Central memory CD8-positive, alpha-beta T cell (primary cell): ENCODE data around the gene ZNF185.

Experiments
- ATAC-seq: fragments of 150-1000 bp; cut with Tn5 transposase; replicated peaks from 2 replicates; pipeline ENCODE4 v1.10.0; 2022; ENCODE audit warnings: mild to moderate bottlenecking, moderate FRiP score, moderate number of reproducible peaks; ENCODE audit not compliant: poor library complexity, severe bottlenecking; ENCODE audit errors: extremely low read depth
- DNase-seq, 2 donors: peaks; one replicate each; pipeline ENCODE4 v3.0.0; 2021; ENCODE audit warnings: low spot score in 2 of 2
- H3K27ac Mint-ChIP-seq: one replicate; pipeline ENCODE4 v1.8.0; 2022; ENCODE audit warnings: low read depth, mild to moderate bottlenecking, moderate library complexity, mixed read lengths
- H3K27me3 Mint-ChIP-seq: one replicate; pipeline ENCODE4 v1.8.0; 2022; ENCODE audit warnings: mixed read lengths
- H3K36me3 Mint-ChIP-seq: one replicate; pipeline ENCODE4 v1.8.0; 2022; ENCODE audit warnings: mild to moderate bottlenecking, moderate library complexity, mixed read lengths; ENCODE audit not compliant: insufficient read depth
- H3K4me1 Mint-ChIP-seq: one replicate; pipeline ENCODE4 v1.8.0; 2022; ENCODE audit warnings: mixed read lengths
- H3K4me3 Mint-ChIP-seq: one replicate; pipeline ENCODE4 v1.8.0; 2022; ENCODE audit warnings: mild to moderate bottlenecking, moderate library complexity, mixed read lengths
- H3K9me3 Mint-ChIP-seq: one replicate; pipeline ENCODE4 v1.8.0; 2022; ENCODE audit warnings: mixed read lengths

Gene ZNF185

DNA sequence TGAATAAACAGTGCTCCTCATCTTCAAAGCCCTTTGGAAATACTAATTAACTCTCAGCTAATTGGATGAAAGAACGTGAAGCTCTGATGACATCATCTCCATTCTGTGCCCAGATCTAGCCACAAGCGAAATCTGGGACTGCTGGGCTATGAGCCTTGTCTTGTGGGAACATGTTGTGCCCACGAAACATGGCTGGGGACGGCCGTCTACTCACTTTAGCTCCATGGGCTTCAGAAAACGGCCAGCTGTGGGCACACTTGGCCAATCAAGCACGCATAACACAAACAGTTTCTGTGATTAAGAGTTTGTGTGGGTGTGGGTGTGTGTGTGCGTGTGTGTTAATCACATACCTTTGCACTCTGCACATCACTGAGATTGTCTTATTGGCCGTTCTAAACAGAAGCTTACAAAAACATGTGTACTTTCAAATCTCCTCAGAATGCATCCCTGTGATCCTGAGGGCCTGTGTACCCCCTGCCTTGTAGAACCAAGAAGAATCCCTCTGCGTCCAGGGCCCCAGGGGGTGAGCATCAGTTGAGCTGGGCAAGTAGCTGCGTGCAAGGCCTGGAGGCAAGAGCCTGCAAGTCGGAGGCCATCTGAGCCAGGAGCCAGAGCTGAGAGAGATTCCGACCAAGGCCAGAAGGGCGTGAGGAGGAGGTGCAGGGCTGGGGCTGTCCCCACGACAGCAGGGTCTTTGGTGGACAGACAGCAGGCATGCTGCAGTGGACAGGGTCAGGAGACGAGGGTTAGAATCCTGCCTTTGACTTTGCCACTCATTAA, 18.7 kb upstream of the ZNF185 start:
- H3K27ac Mint-ChIP-seq, result no peak overlapping the region
- no peak overlapping the region for H3K4me3 Mint-ChIP-seq
- DNase-seq (no peak), ATAC-seq (no peak)
- H3K9me3 Mint-ChIP-seq, result no peaks in the 10 kb centered on the region
- H3K36me3 Mint-ChIP-seq, result no peaks in the 10 kb centered on the region
- peaks cover 10% of the 10 kb centered on the region for H3K27me3 Mint-ChIP-seq
- no peaks in the 10 kb centered on the region for H3K4me1 Mint-ChIP-seq

DNA sequence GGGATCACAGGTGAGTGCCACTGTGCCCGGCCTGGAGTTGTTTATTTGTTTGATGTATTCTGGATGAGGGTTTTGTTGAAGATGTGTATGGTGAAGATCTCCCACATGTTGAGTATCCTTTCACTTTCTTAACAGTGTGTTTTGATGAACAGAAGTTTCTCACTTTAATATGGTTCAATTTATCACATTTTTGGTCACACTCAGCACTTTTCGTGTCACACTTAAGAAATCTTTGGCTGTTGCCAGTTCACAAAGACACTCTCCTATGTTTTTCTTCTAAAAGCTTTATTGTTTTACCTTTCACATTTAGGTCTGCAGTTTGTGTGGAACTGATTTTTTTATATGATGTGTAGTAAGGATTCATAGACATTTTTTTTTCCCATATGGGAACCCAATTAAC, 16.6 kb upstream of the ZNF185 start:
- H3K36me3 Mint-ChIP-seq, result no peaks in the 10 kb centered on the region
- H3K27me3 Mint-ChIP-seq, result peaks cover 10% of the 10 kb centered on the region
- no peak overlapping the region for H3K27ac Mint-ChIP-seq
- ATAC-seq (no peak), DNase-seq (no peak)
- H3K4me1 Mint-ChIP-seq, result no peaks in the 10 kb centered on the region
- no peak overlapping the region for H3K4me3 Mint-ChIP-seq
- no peaks in the 10 kb centered on the region for H3K9me3 Mint-ChIP-seq

DNA sequence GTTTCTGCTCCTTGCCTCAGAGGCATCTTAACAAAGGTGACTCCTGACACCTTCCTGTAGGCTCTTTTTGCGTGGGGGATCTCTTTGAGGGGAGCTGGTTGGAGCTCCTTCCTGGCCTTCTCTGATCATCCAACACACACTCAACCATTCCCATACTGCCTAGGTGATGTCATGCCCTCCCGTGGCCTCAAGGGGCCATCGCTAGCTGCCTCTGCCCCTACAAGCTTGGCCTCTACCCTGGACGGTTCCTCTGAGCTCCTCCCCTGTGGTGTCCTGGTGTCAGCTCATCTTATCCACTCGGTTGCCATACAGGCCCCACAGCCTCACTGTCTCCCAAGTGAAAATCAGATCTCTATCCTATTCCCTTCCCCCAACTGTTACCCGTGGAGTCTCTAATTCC, 13.7 kb upstream of the ZNF185 start:
- Mint-ChIP-seq H3K27me3 (peaks cover 12% of the 10 kb centered on the region), H3K4me3 (no peak overlapping the region), H3K4me1 (no peaks in the 10 kb centered on the region), H3K27ac (no peak overlapping the region), H3K9me3 (no peaks in the 10 kb centered on the region), H3K36me3 (no peaks in the 10 kb centered on the region)
- ATAC-seq (no peak), DNase-seq (no peak)

DNA sequence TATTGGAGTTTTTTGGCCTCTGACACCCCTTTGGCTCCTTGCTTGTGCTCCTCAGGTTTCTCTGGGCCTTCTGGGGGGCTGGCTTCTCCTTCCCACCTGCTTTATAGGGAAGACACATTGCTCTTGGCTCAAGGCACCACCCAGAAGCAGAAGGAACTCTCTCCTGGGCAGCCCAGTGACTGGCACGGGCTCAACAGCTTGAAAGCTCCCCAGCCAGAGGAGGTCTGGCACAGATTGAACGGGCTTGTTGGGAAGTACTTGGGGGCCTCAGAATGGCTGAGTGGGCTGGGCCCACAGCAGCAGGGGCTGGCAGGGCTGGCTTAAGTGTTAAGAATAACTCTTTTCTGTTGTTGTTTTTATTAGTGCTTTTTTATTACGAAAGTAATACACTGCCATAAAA, 11.2 kb upstream of the ZNF185 start:
- Mint-ChIP-seq H3K4me1 (no peaks in the 10 kb centered on the region), H3K4me3 (no peak overlapping the region), H3K9me3 (no peaks in the 10 kb centered on the region), H3K27me3 (peaks cover 38% of the 10 kb centered on the region), H3K36me3 (no peaks in the 10 kb centered on the region), H3K27ac (no peak overlapping the region)
- DNase-seq, result no peak
- ATAC-seq, result no peak

DNA sequence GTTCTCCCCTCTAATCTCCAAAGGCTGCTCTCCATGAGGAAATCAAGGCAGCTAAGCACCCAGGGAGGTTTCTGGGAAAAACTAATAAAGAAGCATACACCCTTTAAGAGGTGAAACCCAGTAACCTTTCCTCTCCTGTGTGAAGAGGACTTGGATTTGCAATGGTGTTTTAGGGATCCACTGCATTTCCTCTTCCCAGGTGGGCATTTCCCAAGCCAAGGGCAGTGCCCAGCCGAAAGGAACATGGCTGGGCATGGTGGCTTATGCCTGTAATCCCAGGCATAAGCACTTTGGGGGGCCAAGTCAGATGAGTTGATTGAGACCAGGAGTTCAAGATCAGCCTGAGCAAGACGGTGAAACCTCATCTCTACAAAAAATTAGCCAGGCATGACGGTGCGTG, 5.4 kb upstream of the ZNF185 start:
- peaks cover 2% of the 10 kb centered on the region for H3K36me3 Mint-ChIP-seq
- no peaks in the 10 kb centered on the region for H3K4me1 Mint-ChIP-seq
- no peaks in the 10 kb centered on the region for H3K9me3 Mint-ChIP-seq
- no peak overlapping the region for H3K4me3 Mint-ChIP-seq
- ATAC-seq, result no peak
- H3K27ac Mint-ChIP-seq, result no peak overlapping the region
- H3K27me3 Mint-ChIP-seq, result peaks cover 64% of the 10 kb centered on the region
- DNase-seq, result no peak

DNA sequence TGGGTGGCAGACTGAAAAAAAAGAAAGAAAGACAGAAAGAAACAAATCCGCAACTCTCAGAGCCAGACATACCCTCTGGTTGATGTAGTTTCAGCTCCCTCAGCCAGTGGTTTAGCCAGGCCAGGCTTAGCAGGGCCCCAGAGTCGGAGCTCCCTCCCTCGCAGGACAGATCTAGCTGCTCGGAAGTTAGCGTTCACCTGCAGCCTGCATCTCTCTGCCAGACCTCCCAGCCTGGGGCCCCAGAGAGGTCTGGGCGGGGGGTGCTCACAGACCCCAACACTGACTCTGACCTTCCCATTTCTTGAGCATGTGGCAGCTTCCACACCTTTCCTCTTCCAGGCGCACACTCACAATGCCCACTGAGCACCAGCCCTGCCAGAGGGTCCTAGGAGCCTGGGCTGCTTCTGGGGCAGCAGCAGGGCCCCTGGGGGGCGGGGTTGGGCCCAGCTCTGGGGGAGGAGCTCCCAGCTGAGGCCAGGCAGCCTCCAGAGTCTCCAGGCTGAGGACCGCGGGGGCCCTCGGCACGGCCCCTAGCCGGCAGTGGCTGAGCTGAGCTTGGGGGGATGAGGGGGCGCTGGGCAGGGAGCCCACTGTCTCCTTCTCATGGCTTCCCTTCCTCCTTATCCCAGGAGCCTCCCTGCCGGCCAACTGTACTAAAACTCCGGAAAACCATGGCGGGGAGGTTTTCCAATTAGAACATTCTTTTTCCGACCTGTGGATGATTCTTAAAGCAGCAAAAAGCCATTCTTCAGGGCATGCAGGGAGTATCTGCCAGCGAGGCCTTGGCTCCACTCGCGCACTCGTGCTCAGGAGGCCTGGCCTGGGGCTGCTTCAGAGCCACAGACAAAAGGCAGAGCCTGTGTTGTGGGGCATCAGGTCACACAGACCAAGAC, 4.6 kb upstream of the ZNF185 start:
- no peaks in the 10 kb centered on the region for H3K4me1 Mint-ChIP-seq
- peaks cover 2% of the 10 kb centered on the region for H3K36me3 Mint-ChIP-seq
- ATAC-seq, result no peak
- H3K9me3 Mint-ChIP-seq, result no peaks in the 10 kb centered on the region
- peaks cover 59% of the 10 kb centered on the region for H3K27me3 Mint-ChIP-seq
- no peak overlapping the region for H3K4me3 Mint-ChIP-seq
- no peak overlapping the region for H3K27ac Mint-ChIP-seq
- no peak for DNase-seq

DNA sequence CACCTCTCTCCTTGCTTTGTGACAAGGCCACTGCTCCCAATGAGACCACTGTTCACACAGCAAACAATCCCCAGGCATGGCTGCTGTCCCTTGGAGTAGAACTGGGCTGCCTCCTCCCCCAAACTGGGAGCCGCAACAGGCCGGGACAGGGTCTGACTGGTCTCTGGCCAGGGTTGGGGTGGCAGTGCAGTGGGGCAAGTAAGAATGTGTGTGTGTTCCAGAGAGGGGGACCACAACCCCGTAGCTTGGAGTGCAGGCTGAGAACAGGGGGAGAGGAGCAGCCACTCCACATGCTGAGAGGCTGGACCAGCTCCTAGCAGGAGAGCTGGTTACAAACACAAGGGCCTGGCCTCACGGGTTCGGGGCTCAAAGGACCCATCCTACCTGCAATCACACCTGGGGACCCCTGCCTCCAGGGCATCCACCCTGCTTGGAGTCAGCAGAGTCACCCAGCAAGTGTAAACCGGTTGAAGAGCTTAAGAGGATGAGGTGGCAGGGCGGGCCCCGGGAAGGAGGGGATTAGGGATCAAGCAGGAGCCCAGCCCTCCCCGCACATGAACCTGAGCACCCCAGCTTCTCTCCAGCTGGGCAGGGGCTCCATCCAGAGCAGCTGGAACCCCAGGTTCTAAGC, 3.8 kb upstream of the ZNF185 start:
- Mint-ChIP-seq H3K4me3 (no peak overlapping the region), H3K27ac (no peak overlapping the region), H3K9me3 (no peaks in the 10 kb centered on the region), H3K36me3 (peaks cover 2% of the 10 kb centered on the region), H3K27me3 (peaks cover 52% of the 10 kb centered on the region), H3K4me1 (no peaks in the 10 kb centered on the region)
- ATAC-seq (no peak), DNase-seq (no peak)

DNA sequence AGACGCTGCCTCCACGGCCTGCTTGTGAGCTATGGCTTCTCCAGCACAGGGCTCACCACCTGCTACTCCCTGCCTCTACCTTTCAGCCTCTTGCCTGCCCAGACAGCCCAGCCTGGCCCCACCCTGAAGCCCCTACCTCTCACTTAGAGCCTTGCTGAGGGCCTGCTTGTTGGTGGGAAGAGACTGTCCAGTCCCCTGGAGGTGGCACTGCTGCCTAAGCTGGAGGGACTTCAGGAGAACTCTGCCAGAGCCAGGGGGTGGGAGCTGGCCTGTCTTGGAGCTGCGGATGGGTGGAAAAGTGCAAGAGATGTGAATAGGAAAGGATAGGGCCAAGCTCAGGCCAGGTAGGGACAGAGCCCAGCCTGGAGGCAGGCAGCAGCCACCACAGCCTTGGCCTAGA, 2.7 kb upstream of the ZNF185 start:
- Mint-ChIP-seq H3K4me1 (no peaks in the 10 kb centered on the region), H3K27ac (no peak overlapping the region), H3K36me3 (peaks cover 2% of the 10 kb centered on the region), H3K9me3 (no peaks in the 10 kb centered on the region), H3K4me3 (no peak overlapping the region), H3K27me3 (peaks cover 46% of the 10 kb centered on the region)
- DNase-seq, result no peak
- no peak for ATAC-seq

DNA sequence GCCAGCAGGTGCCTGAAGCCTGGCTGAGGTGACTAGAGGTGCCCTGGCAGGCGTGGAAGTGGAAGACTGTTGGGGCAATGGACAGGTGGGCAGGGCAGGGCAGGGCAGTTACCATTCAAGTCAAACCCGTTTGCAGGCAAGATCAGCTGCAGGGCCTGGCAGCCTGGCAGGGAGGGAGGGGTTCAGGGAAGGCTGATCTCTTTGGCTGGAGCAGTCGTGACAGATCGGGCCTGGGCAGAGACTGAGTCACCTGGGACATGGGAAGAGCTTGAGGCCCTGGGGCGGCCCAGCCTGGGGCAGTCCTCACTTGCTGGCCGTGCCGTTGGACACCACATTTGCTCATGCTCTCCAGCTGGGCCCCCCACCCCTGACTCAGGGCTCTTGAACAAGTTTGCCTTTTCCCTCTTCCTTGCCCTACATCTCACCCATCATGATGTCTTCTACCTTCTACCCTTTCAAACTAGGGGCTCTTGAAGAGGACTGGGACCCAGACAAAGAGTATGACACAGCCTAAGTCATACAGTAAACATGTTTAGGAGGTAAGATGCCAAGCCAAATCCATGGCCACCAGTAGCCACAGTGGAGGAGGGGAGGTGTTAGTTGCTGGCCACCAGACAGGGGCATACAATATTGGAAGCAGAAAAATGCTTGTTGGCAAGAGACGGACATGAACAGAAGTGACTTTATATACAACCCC, 2.0 kb upstream of the ZNF185 start:
- Mint-ChIP-seq H3K36me3 (peaks cover 2% of the 10 kb centered on the region), H3K4me3 (no peak overlapping the region), H3K27me3 (peaks cover 43% of the 10 kb centered on the region), H3K4me1 (no peaks in the 10 kb centered on the region), H3K27ac (no peak overlapping the region), H3K9me3 (no peaks in the 10 kb centered on the region)
- DNase-seq, result no peak
- no peak for ATAC-seq

DNA sequence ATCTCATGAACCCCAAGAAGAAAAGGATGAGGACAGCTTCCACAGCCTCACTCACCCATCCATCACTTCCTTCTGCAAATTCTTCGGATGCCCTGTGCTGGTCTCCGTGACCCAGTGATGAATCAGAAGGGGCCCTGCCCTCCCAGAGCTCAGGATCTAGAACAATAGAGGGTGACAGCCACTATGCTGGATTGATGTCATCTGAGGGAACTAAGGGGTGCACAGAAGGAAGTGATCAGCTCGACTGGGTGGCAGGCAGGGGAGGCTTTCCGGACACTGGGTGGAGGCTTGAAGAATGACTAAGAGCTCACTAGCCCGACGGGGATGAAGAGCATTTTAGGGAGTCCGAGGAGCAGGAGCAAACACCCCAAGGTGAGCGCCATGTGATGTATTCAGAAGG, 1.4 kb upstream of the ZNF185 start:
- Mint-ChIP-seq H3K36me3 (peaks cover 2% of the 10 kb centered on the region), H3K4me3 (peak overlapping the region; percentile 25), H3K27ac (no peak overlapping the region), H3K4me1 (no peaks in the 10 kb centered on the region), H3K9me3 (no peaks in the 10 kb centered on the region), H3K27me3 (peaks cover 37% of the 10 kb centered on the region)
- DNase-seq (no peak), ATAC-seq (no peak)

DNA sequence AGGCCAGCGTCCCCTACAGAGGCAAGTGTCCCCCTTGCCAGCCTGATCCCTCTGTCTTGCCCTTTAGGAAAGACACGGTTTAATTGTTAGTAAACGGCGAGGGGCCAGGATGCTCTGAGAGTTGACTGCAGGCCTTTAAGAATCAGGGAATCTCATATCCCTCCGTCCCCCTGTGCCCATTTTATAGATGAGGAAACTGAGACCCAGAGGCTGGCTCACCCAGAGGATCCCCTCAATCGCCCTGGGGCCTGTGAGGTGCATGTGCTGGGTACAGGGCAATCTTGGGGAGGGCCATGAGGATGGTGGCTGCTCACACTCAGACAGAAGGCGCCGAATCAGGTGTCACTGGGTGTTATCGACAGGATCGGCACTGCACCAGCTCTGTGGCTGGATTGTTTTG, 575 bp downstream of the ZNF185 start:
- no peak for ATAC-seq
- peaks cover 34% of the 10 kb centered on the region for H3K27me3 Mint-ChIP-seq
- no peaks in the 10 kb centered on the region for H3K36me3 Mint-ChIP-seq
- H3K9me3 Mint-ChIP-seq, result no peaks in the 10 kb centered on the region
- no peak overlapping the region for H3K27ac Mint-ChIP-seq
- no peak overlapping the region for H3K4me3 Mint-ChIP-seq
- DNase-seq, result no peak
- H3K4me1 Mint-ChIP-seq, result no peaks in the 10 kb centered on the region

DNA sequence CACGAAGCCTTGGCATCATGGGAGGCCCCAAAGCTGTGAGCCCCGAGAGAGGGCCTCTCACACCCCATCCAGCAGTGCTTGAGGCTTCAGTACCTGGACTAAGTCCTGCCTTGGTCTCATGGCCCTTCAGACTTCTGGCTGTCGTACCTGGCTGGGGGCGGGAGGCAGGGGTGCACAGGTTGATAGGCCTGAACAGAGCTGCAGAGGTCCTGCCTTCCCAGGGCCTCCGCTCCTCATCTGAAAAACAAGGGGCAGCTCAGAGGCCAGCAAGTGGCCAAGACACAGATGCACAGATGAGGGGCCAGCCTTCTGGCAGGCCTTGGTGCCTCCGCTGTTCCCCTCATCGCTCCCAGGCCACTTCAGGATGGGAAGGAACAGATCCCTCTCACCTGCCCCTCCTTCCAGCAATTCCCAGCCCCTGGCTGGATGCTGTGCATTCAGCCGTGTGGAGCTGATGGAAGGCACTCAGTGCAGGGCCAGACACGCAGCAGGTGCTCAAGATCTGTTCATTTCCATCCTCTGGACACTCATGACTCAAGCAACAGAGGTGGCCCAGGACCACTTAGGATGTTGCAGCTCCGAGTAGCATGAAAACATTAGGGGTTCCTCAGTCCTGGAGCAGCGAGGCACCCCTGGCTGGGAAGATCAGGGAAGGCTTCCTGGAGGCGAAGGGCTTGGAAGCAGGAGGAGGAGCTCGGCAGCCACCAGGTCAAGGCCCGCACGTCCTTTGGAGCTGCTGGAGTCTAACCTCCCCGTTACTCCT, 1.4 kb downstream of the ZNF185 start:
- DNase-seq, result no peak
- Mint-ChIP-seq H3K27me3 (peaks cover 34% of the 10 kb centered on the region), H3K4me1 (no peaks in the 10 kb centered on the region), H3K36me3 (no peaks in the 10 kb centered on the region), H3K9me3 (no peaks in the 10 kb centered on the region), H3K4me3 (no peak overlapping the region), H3K27ac (no peak overlapping the region)
- no peak for ATAC-seq
